K562 (cell line): ENCODE data around the gene HPSE2.

Experiments used
- CSDE1 ChIP-seq, 2 experiments: fragments of 450-650 bp; IDR thresholded peaks; 2 replicates each; pipeline ENCODE4 v1.6.1; 2016; ENCODE audit warnings: mild to moderate bottlenecking in 1 of 2
- EP300 ChIP-seq: IDR thresholded peaks from 2 replicates; pipeline ENCODE4 v1.6.1; 2012; ENCODE audit warnings: low read length, improper control_type of control experiment
- TEAD2 ChIP-seq: fragments of 450-650 bp; IDR thresholded peaks from 2 replicates; pipeline ENCODE4 v1.6.1; 2016; ENCODE audit warnings: missing genetic modification characterization, control low read depth, missing compliant biosample characterization
- YY1 ChIP-seq, 3 experiments: IDR thresholded peaks; 2 replicates each; pipeline ENCODE4 v1.6.1; 2011; ENCODE audit warnings: low read length in 2 of 3, mild to moderate bottlenecking in 2 of 3, moderate library complexity in 2 of 3, borderline replicate concordance in 1 of 3, control low read depth in 1 of 3, low read depth in 1 of 3; ENCODE audit not compliant: insufficient read depth in 3 of 3, insufficient replicate concordance in 2 of 3, control insufficient read depth in 1 of 3, insufficient read length in 1 of 3; ENCODE audit errors: extremely low read depth in 1 of 3
- TF ChIP-seq, protein P1 (sequence below): IDR thresholded peaks from 2 replicates; pipeline ENCODE4 v1.6.1; 2011; ENCODE audit warnings: borderline replicate concordance, low read depth, mild to moderate bottlenecking, moderate library complexity, low read length; ENCODE audit not compliant: insufficient read depth, poor library complexity, severe bottlenecking

- TF ChIP-seq YY1 (IDR thresholded peaks at IDR 0.05; ENCODE audit: borderline replicate concordance in 1 of 3, control insufficient read depth in 1 of 3, extremely low read depth in 1 of 3, insufficient read depth in 3 of 3, insufficient read length in 1 of 3, insufficient replicate concordance in 2 of 3, low read depth in 1 of 3, low read length in 2 of 3) (no peak), TEAD2 (tag) (no peak), CSDE1 (IDR thresholded peaks at IDR 0.05) (no peak), EP300 (no peak)
- TF ChIP-seq, protein P1, sequence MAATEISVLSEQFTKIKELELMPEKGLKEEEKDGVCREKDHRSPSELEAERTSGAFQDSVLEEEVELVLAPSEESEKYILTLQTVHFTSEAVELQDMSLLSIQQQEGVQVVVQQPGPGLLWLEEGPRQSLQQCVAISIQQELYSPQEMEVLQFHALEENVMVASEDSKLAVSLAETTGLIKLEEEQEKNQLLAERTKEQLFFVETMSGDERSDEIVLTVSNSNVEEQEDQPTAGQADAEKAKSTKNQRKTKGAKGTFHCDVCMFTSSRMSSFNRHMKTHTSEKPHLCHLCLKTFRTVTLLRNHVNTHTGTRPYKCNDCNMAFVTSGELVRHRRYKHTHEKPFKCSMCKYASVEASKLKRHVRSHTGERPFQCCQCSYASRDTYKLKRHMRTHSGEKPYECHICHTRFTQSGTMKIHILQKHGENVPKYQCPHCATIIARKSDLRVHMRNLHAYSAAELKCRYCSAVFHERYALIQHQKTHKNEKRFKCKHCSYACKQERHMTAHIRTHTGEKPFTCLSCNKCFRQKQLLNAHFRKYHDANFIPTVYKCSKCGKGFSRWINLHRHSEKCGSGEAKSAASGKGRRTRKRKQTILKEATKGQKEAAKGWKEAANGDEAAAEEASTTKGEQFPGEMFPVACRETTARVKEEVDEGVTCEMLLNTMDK, result no peak
Observed at GRCh38 chr10:99002392-99002791, 233.3 kb downstream of the HPSE2 start.
